ENCODE data around the gene TMEM184C. TPM values are rescaled to one million over a fixed set of nuclear protein-coding genes. Genes with fewer than 3 reads are reported as not detected.

The TMEM184C gene
- total and polyA plus RNA-seq, 4 donors = 41.7 to 54.8 (median 48.6) TPM

DNA sequence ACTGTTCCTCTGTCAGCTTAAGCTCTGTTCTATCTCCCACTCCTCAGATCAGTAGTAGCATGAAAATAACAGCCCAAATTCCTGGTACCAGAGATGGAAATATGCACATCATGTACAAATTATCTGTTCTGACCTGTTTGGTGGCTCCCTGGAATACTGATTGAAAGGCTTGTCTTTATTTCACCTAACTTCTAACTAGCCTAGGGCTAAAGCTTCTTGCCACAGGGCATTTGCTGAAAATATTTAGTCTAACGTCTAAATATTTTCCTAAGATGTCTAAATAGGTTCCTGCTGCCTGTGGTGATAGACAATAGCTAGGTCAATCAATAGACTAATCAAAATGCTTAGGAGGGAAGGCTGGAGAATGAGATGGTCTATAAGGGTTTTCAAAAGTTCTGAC, 79.7 kb downstream of the TMEM184C start:
- H3K9me3 ChIP-seq (ENCODE audit: control insufficient read depth, insufficient read depth, low read length) = peaks cover 2% of the 10 kb centered on the region
- H3K36me3 ChIP-seq (ENCODE audit: control insufficient read depth, insufficient read depth, low read length) = no peaks in the 10 kb centered on the region
- no peaks in the 10 kb centered on the region for H3K4me1 ChIP-seq (ENCODE audit: control insufficient read depth, insufficient read depth, low read length)
- H3K27ac ChIP-seq (ENCODE audit: low read depth, low read length) = no peak overlapping the region
- WGBS (ENCODE audit: insufficient coverage) = no CpG with 5 or more reads among the region's 1 CpG
- DNase-seq (ENCODE audit: low read depth in 4 of 6, low spot score in 6 of 6) = no peak
- H3K27me3 ChIP-seq (ENCODE audit: control insufficient read depth, insufficient read depth, low read length) = no peaks in the 10 kb centered on the region
- H3K4me3 ChIP-seq (ENCODE audit: low read depth, low read length) = no peak overlapping the region

DNA sequence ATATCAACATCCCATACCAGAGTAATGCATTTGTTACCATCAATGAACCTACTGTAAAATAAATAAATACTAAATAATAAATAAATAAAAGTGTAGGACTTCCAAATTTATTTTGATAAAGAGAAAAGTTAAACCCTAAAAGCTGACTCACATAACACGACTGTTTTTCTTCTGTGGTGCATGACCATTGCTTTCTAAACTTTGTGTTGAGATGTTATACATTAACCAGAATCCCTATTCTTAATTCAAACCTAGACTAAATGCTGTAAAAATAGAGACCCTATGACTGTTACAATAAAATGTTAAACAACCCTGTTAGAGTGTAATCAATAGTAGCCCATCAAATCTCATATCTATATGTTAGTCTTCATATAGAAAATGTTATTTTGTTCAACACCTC, 87.6 kb downstream of the TMEM184C start:
- H3K27ac ChIP-seq (ENCODE audit: low read depth, low read length) = no peak overlapping the region
- H3K4me1 ChIP-seq (ENCODE audit: control insufficient read depth, insufficient read depth, low read length) = no peaks in the 10 kb centered on the region
- H3K27me3 ChIP-seq (ENCODE audit: control insufficient read depth, insufficient read depth, low read length) = no peaks in the 10 kb centered on the region
- H3K9me3 ChIP-seq (ENCODE audit: control insufficient read depth, insufficient read depth, low read length) = peaks cover 2% of the 10 kb centered on the region
- no peaks in the 10 kb centered on the region for H3K36me3 ChIP-seq (ENCODE audit: control insufficient read depth, insufficient read depth, low read length)
- DNase-seq (ENCODE audit: low read depth in 4 of 6, low spot score in 6 of 6) = no peak
- no peak overlapping the region for H3K4me3 ChIP-seq (ENCODE audit: low read depth, low read length)
- WGBS (ENCODE audit: insufficient coverage) = no CpG with 5 or more reads among the region's 1 CpG

DNA sequence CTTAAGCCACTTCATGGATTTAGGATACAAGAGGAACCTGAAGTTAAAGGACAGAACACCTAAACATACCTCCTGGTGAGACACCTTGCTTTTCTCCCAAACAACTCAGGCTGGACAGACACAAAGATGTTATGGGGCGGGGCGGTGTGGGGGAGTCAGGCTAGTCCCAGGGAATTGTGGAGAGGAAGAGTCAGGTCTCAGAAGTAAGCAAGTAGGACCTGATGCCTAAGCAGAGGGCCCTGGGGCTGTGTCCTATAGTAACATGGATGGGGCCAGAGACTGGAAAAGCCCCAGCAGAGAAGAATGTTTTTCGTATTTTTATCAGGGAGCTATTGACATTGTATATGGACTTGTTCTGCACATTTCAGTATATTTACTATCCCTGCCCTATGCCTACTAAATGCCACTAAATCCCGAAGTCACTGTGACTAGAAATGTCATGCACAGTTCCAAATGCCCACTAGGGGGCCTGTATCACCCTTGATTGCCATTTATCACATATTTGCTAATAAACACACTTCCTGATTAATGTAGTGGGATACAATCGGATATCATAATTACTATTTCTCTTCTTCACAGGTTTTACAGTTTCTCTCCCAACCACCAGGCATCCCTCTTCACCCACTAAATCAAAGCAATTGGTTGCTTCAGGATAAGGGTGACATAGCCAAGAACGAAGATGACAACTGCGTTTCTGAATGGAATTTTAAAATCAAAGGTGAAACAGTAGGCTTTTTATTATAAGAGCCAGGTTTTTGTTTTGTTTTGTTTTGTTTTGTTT, 90.9 kb downstream of the TMEM184C start:
- 84% methylated on average over 3 of the region's 7 CpGs for WGBS (ENCODE audit: insufficient coverage)
- H3K4me1 ChIP-seq (ENCODE audit: control insufficient read depth, insufficient read depth, low read length) = no peaks in the 10 kb centered on the region
- H3K9me3 ChIP-seq (ENCODE audit: control insufficient read depth, insufficient read depth, low read length) = no peaks in the 10 kb centered on the region
- no peaks in the 10 kb centered on the region for H3K36me3 ChIP-seq (ENCODE audit: control insufficient read depth, insufficient read depth, low read length)
- H3K27me3 ChIP-seq (ENCODE audit: control insufficient read depth, insufficient read depth, low read length) = no peaks in the 10 kb centered on the region
- peak in 5 of 6 donors; percentile 7 to 69 (median 31) for DNase-seq (ENCODE audit: low read depth in 4 of 6, low spot score in 6 of 6)
- no peak overlapping the region for H3K27ac ChIP-seq (ENCODE audit: low read depth, low read length)
- no peak overlapping the region for H3K4me3 ChIP-seq (ENCODE audit: low read depth, low read length)

DNA sequence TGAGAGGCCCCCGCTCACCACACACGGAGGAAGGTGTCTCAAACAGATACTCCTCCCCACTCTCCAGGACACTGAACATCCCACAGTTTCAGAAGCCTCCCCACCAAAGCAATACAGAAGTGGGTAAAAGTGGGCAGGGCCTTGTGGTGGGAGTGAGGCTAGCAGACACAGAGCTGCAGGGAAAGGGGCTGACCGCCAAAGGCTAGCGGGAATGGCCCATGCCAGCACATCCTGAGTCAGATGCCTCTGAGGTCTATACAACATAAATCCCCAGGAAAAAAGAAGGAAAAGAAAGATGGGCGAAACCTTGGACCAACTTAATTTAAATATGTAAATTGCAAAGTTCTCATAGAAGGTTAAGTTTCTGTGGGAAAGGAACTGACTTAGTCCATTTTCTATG, 92.8 kb downstream of the TMEM184C start:
- no peak overlapping the region for H3K4me3 ChIP-seq (ENCODE audit: low read depth, low read length)
- WGBS (ENCODE audit: insufficient coverage) = no CpG with 5 or more reads among the region's 5 CpGs
- no peak overlapping the region for H3K27ac ChIP-seq (ENCODE audit: low read depth, low read length)
- no peaks in the 10 kb centered on the region for H3K36me3 ChIP-seq (ENCODE audit: control insufficient read depth, insufficient read depth, low read length)
- no peaks in the 10 kb centered on the region for H3K9me3 ChIP-seq (ENCODE audit: control insufficient read depth, insufficient read depth, low read length)
- H3K27me3 ChIP-seq (ENCODE audit: control insufficient read depth, insufficient read depth, low read length) = no peaks in the 10 kb centered on the region
- DNase-seq (ENCODE audit: low read depth in 4 of 6, low spot score in 6 of 6) = no peak
- no peaks in the 10 kb centered on the region for H3K4me1 ChIP-seq (ENCODE audit: control insufficient read depth, insufficient read depth, low read length)

DNA sequence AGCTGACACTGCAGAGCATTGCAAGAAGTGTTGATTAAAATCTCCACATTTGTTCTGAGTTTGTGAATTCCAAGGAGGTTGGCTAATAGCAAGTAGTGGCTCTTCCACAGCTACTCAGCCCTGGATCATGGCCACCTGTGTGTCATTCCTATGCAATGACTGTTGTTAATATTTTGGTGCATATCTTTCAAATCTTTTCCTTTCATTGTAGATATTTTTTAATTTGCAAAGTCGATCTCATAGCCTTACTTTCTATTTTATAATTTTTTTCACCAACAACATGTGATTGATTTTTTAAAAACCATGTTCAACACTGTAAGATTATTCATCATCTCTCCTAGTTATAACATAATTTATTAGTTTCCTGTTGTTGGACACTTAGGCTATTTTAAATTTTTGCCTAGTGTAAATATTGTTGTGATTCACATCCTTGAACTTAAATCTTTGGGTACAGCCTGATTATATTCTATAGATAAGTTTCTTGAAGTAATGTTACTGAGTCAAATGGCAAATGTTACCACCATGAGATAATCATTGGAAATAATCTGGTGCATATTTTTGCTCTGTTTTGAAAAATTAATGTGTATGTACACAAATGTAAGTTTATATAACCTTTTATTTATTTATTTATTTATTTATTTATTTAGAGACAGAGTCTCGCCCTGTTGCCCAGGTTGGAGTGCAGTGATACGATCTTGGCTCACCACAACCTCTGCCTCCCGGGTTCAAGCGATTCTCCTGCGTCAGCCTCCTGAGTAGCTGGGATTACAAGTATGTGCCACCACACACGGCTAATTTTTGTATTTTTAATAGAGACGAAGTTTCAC, 97.6 kb downstream of the TMEM184C start:
- Histone ChIP-seq H3K36me3 (ENCODE audit: control insufficient read depth, insufficient read depth, low read length) (no peaks in the 10 kb centered on the region), H3K27ac (ENCODE audit: low read depth, low read length) (no peak overlapping the region), H3K9me3 (ENCODE audit: control insufficient read depth, insufficient read depth, low read length) (no peaks in the 10 kb centered on the region), H3K27me3 (ENCODE audit: control insufficient read depth, insufficient read depth, low read length) (no peaks in the 10 kb centered on the region), H3K4me3 (ENCODE audit: low read depth, low read length) (no peak overlapping the region), H3K4me1 (ENCODE audit: control insufficient read depth, insufficient read depth, low read length) (no peaks in the 10 kb centered on the region)
- no peak for DNase-seq (ENCODE audit: low read depth in 4 of 6, low spot score in 6 of 6)
- 100% methylated on average over 4 of the region's 8 CpGs for WGBS (ENCODE audit: insufficient coverage)

DNA sequence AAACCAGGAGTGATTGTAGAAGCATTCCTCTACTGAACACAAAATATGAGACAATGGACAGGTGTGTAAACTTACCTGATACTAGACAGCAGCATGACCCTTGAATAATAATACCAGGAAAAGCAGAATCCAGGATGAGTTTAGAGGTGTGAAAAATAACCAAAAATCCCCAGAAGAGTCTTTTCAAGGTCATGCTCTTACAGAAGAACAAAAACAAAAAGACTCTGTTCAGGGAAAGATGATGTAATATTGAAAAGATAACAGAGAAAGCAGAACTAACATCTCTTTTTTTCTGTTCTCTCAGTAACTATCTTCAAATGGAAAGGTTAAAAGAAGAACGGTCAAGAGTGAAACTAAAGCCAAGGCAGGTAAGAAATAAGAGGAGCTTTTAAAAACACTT, 100.7 kb downstream of the TMEM184C start:
- no peaks in the 10 kb centered on the region for H3K36me3 ChIP-seq (ENCODE audit: control insufficient read depth, insufficient read depth, low read length)
- no peaks in the 10 kb centered on the region for H3K9me3 ChIP-seq (ENCODE audit: control insufficient read depth, insufficient read depth, low read length)
- no peak for DNase-seq (ENCODE audit: low read depth in 4 of 6, low spot score in 6 of 6)
- H3K4me1 ChIP-seq (ENCODE audit: control insufficient read depth, insufficient read depth, low read length) = no peaks in the 10 kb centered on the region
- no peak overlapping the region for H3K4me3 ChIP-seq (ENCODE audit: low read depth, low read length)
- no peaks in the 10 kb centered on the region for H3K27me3 ChIP-seq (ENCODE audit: control insufficient read depth, insufficient read depth, low read length)
- WGBS (ENCODE audit: insufficient coverage) = no CpG with 5 or more reads among the region's 1 CpG
- H3K27ac ChIP-seq (ENCODE audit: low read depth, low read length) = no peak overlapping the region

Other genes starting within 250 kb of the TMEM184C start
- 10 to 100 TPM; 39.2 to 50.6 TPM for gene EDNRA, start 136.3 kb upstream of the TMEM184C start, total RNA-seq
- gene EDNRA, start 136.3 kb upstream of the TMEM184C start, polyA plus RNA-seq (ENCODE audit: insufficient read length in 2 of 2) = 10 to 100 TPM; 15.2 to 15.3 TPM
- gene PRMT9, start 66.8 kb downstream of the TMEM184C start, total RNA-seq = 10 to 100 TPM; 20.7 to 27.2 TPM
- 10 to 100 TPM; 14.4 to 14.5 TPM for gene PRMT9, start 66.8 kb downstream of the TMEM184C start, polyA plus RNA-seq (ENCODE audit: insufficient read length in 2 of 2)
- 10 to 100 TPM; 26.0 to 27.8 TPM for gene ARHGAP10, start 114.7 kb downstream of the TMEM184C start, total RNA-seq
- 1 to 10 TPM; 6.4 to 8.8 TPM for gene ARHGAP10, start 114.7 kb downstream of the TMEM184C start, polyA plus RNA-seq (ENCODE audit: insufficient read length in 2 of 2)

Data from spinal cord (tissue), 10 donors.